ENCODE results near the gene HPS3.

- TF ChIP-seq RCOR1 (IDR thresholded peaks at IDR 0.05; ENCODE audit: low read length) (no peak), MXI1 (IDR thresholded peaks at IDR 0.05; ENCODE audit: low read depth, low read length) (no peak), CTCF (IDR thresholded peaks at IDR 0.05) (no peak), TAF1 (IDR thresholded peaks at IDR 0.05; ENCODE audit: borderline replicate concordance, low read depth, low read length) (no peak), JUND (IDR thresholded peaks at IDR 0.05) (no peak), SIN3A (IDR thresholded peaks at IDR 0.05; ENCODE audit: borderline replicate concordance, low read depth, low read length) (no peak), SMC3 (IDR thresholded peaks at IDR 0.05; ENCODE audit: low read depth, low read length) (no peak), ZBTB33 (IDR thresholded peaks at IDR 0.05; ENCODE audit: borderline replicate concordance, low read depth) (no peak), RAD21 (IDR thresholded peaks at IDR 0.05; ENCODE audit: low read length) (no peak), POLR2AphosphoS5 (IDR thresholded peaks at IDR 0.05; ENCODE audit: low read depth, low read length) (no peak), EZH2phosphoT487 (IDR thresholded peaks at IDR 0.05; ENCODE audit: borderline replicate concordance, low read depth) (no peak), MEF2A (IDR thresholded peaks at IDR 0.05; ENCODE audit: borderline replicate concordance, low read depth) (no peak)
Measured at GRCh38 chr3:149209431-149209830, 80.0 kb downstream of the HPS3 start.

All from SK-N-SH (cell line).